GM18951 (cell line): ENCODE measurements around the gene SCNN1G.

Experiments used
- POLR2A ChIP-seq: IDR thresholded peaks from 4 replicates; pipeline ENCODE4 v1.6.1; 2011; ENCODE audit warnings: mild to moderate bottlenecking; ENCODE audit not compliant: insufficient read length, insufficient read depth; ENCODE audit errors: extremely low read depth
- in situ Hi-C: fragments of 300-500 bp; cut with MboI; formaldehyde crosslinking; loops from one replicate; pipeline ENCODE4 v1.12.0; 2022; ENCODE audit warnings: low sequenced_read_pairs, mixed read lengths, inconsistent platforms; ENCODE audit not compliant: unreplicated experiment

SCNN1G gene

GRCh38 chr16:23255000-23255399 lies 72.5 kb downstream of the SCNN1G start:
- in situ Hi-C loops: no loop called here
- TF ChIP-seq POLR2A: no peak

DNA sequence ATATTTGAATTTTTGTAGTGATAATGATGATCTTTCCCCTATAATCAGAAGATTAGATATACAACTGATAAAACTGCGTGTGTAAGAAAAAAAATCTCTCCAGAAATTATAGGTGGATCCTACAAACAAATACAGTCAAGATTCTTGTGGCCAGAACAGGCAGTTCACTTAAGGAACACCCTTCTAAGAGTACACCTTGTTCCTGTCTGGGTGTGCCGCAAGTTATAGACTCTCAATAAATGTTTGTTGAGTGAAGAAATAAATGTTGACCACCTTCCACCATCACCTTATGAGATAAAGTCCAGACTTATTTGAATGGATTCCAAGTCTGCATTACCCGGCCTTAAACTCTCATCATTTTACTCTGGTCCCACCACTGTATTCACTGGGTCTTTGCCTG lies 73.9 kb downstream of the SCNN1G start:
- in situ Hi-C loops: no loop called here
- TF ChIP-seq POLR2A: no peak

DNA sequence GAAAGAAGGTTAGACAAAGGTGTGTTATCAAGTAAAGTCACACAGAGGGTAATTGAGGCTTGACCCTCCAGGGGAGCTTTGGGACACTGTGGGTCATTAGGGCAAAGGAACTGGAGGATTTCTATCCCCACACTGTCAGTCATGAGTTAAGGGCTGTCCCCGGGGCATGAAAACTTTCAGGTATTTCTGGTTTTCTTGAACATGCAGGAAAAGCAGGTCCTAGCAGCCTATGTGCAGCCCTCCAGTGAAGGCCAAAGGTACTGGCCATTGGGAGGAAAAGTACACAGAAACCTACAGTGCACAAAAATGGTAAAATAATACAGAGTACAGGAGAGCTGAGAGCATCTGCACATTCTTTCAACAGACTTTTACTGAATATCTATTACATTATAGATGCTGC lies 75.1 kb downstream of the SCNN1G start:
- in situ Hi-C loops: no loop called here
- TF ChIP-seq POLR2A: no peak

DNA sequence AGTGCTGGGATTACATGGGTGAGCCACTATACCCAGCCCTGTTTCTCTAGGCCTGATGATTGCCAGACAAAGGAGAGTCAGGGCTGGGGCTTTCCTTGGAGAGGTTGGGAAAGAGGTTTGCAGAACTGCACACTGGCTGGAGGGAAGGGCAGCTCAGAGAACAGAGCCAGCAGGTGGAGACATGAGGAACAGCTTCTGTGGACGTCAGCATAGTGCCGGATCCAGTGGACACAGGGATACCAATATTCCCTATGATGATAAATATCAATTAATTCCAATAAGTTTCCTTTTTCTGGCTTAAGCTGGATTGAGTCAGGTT lies 76.3 kb downstream of the SCNN1G start:
- in situ Hi-C loops: no loop called here
- no peak for TF ChIP-seq POLR2A
